Thyroid gland (tissue), 4 donors: Measurements from ENCODE around the gene CACNA1S.

Experiments
- POLR2A ChIP-seq, 2 donors: fragments of 450-650 bp; IDR thresholded peaks; one replicate each; pipeline ENCODE4 v1.6.1; 2017; ENCODE audit warnings: antibody characterized with exemption in 2 of 2, mild to moderate bottlenecking in 2 of 2, moderate library complexity in 1 of 2
- TF ChIP-seq, protein P1 (sequence below), 6 experiments: fragments of 200-600 bp in 3 of 6; fragments of 450-650 bp in 3 of 6; sonication (generic) in 3 of 6; IDR thresholded peaks; one replicate each; pipeline ENCODE4 v1.5.1; 2016 to 2019; ENCODE audit warnings: antibody characterized with exemption in 6 of 6, mild to moderate bottlenecking in 2 of 6, inconsistent platforms in 1 of 6, moderate library complexity in 1 of 6

- TF ChIP-seq, protein P1, sequence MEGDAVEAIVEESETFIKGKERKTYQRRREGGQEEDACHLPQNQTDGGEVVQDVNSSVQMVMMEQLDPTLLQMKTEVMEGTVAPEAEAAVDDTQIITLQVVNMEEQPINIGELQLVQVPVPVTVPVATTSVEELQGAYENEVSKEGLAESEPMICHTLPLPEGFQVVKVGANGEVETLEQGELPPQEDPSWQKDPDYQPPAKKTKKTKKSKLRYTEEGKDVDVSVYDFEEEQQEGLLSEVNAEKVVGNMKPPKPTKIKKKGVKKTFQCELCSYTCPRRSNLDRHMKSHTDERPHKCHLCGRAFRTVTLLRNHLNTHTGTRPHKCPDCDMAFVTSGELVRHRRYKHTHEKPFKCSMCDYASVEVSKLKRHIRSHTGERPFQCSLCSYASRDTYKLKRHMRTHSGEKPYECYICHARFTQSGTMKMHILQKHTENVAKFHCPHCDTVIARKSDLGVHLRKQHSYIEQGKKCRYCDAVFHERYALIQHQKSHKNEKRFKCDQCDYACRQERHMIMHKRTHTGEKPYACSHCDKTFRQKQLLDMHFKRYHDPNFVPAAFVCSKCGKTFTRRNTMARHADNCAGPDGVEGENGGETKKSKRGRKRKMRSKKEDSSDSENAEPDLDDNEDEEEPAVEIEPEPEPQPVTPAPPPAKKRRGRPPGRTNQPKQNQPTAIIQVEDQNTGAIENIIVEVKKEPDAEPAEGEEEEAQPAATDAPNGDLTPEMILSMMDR (IDR thresholded peaks at IDR 0.05), result no peak
- TF ChIP-seq POLR2A (IDR thresholded peaks at IDR 0.05), result no peak
Observed at GRCh38 chr1:201016943-201017827, 95.0 kb downstream of the CACNA1S start.
